GDM1 (cell line): Measurements from ENCODE around the gene FADD.
"Not testable (repeated sequence)": the region's sequence is repeated elsewhere in the genome, so short reads cannot be mapped to it uniquely, and the experiment has no call there.

Experiments used
- DNase-seq: peaks from one replicate; lab custom pipeline; 2025; lab: John Stamatoyannopoulos, UW

Gene FADD

GRCh38 chr11:70205049-70205725 lies 2.1 kb downstream of the FADD start:
- no peak for DNase-seq

- DNase-seq, result no peak
Observed at GRCh38 chr11:70205766-70206165, 2.7 kb downstream of the FADD start.

- DNase-seq, result no peak
Observed at GRCh38 chr11:70206226-70206981, 3.3 kb downstream of the FADD start.

GRCh38 chr11:70206982-70207376 lies 3.9 kb downstream of the FADD start:
- no peak for DNase-seq

GRCh38 chr11:70207531-70208131 lies 4.5 kb downstream of the FADD start:
- DNase-seq, result no peak

GRCh38 chr11:70209391-70209912 lies 6.4 kb downstream of the FADD start:
- DNase-seq, result no peak

GRCh38 chr11:70210051-70210501 lies 7.0 kb downstream of the FADD start:
- DNase-seq, result no peak

- DNase-seq, result no peak
Observed at GRCh38 chr11:70210530-70210929, 7.4 kb downstream of the FADD start.

- no peak for DNase-seq
Observed at GRCh38 chr11:70212227-70212811, 9.2 kb downstream of the FADD start.

- not testable (repeated sequence) for DNase-seq
Observed at GRCh38 chr11:70217388-70217787, 14.3 kb downstream of the FADD start.

- DNase-seq, result not testable (repeated sequence)
Observed at GRCh38 chr11:70218076-70218475, 15.0 kb downstream of the FADD start.

- DNase-seq, result no peak
Observed at GRCh38 chr11:70220136-70220535, 17.0 kb downstream of the FADD start.

- no peak for DNase-seq
Observed at GRCh38 chr11:70220920-70221319, 17.8 kb downstream of the FADD start.

GRCh38 chr11:70225681-70226177 lies 22.6 kb downstream of the FADD start:
- DNase-seq, result no peak

GRCh38 chr11:70226183-70226582 lies 23.1 kb downstream of the FADD start:
- DNase-seq, result no peak

- no peak for DNase-seq
Observed at GRCh38 chr11:70226967-70227366, 23.9 kb downstream of the FADD start.

GRCh38 chr11:70229737-70230136 lies 26.6 kb downstream of the FADD start:
- no peak for DNase-seq

- no peak for DNase-seq
Observed at GRCh38 chr11:70230151-70230839, 27.2 kb downstream of the FADD start.

- no peak for DNase-seq
Observed at GRCh38 chr11:70230840-70231710, 28.0 kb downstream of the FADD start.

- DNase-seq, result no peak
Observed at GRCh38 chr11:70233034-70233433, 29.9 kb downstream of the FADD start.

GRCh38 chr11:70233511-70233934 lies 30.4 kb downstream of the FADD start:
- DNase-seq, result no peak
